HEK293 (cell line): ENCODE measurements around the gene GCH1.

Source experiments
- EGR2 ChIP-seq: fragments of 450-650 bp; formaldehyde crosslinking; IDR thresholded peaks from 2 replicates; pipeline ENCODE4 v1.5.1; 2016; ENCODE audit warnings: low read depth, missing biosample characterization, missing genetic modification characterization
- HOXC10 ChIP-seq: sonication (generic); formaldehyde crosslinking; IDR thresholded peaks from 2 replicates; pipeline ENCODE4 v1.8.1; 2023; ENCODE audit warnings: mild to moderate bottlenecking, missing genetic modification reagents
- IKZF3 ChIP-seq: fragments of 450-650 bp; IDR thresholded peaks from 2 replicates; pipeline ENCODE4 v1.5.0; 2018; ENCODE audit warnings: missing biosample characterization, mild to moderate bottlenecking, missing genetic modification characterization, moderate library complexity
- INSM2 ChIP-seq: fragments of 450-650 bp; formaldehyde crosslinking; IDR thresholded peaks from 2 replicates; pipeline ENCODE4 v1.5.1; 2016; ENCODE audit warnings: missing biosample characterization, missing genetic modification characterization
- KLF1 ChIP-seq: fragments of 450-650 bp; formaldehyde crosslinking; IDR thresholded peaks from 2 replicates; pipeline ENCODE4 v1.5.1; 2016; ENCODE audit warnings: missing biosample characterization, missing genetic modification characterization
- KLF8 ChIP-seq: fragments of 450-650 bp; formaldehyde crosslinking; IDR thresholded peaks from 2 replicates; pipeline ENCODE4 v1.5.1; 2016; ENCODE audit warnings: missing biosample characterization, missing genetic modification characterization
- MZF1 ChIP-seq: fragments of 450-650 bp; formaldehyde crosslinking; IDR thresholded peaks from 2 replicates; pipeline ENCODE4 v1.5.1; 2017; ENCODE audit warnings: missing biosample characterization, missing genetic modification characterization, borderline replicate concordance
- PRDM1 ChIP-seq: fragments of 450-650 bp; formaldehyde crosslinking; IDR thresholded peaks from 2 replicates; pipeline ENCODE4; 2016; ENCODE audit warnings: missing biosample characterization, missing genetic modification characterization
- PRDM10 ChIP-seq: fragments of 450-650 bp; formaldehyde crosslinking; IDR thresholded peaks from 2 replicates; pipeline ENCODE4 v1.5.1; 2016; ENCODE audit warnings: missing biosample characterization, missing genetic modification characterization
- REPIN1 ChIP-seq: fragments of 450-650 bp; formaldehyde crosslinking; IDR thresholded peaks from 2 replicates; pipeline ENCODE4 v1.5.1; 2017; ENCODE audit warnings: missing biosample characterization, missing genetic modification characterization, low read depth
- ZBTB20 ChIP-seq: fragments of 450-650 bp; formaldehyde crosslinking; IDR thresholded peaks from 2 replicates; pipeline ENCODE4 v1.5.1; 2016; ENCODE audit warnings: missing biosample characterization, missing genetic modification characterization
- ZBTB6 ChIP-seq: fragments of 450-650 bp; formaldehyde crosslinking; IDR thresholded peaks from 2 replicates; pipeline ENCODE4 v1.5.1; 2017; ENCODE audit warnings: missing biosample characterization, missing genetic modification characterization
- ZFHX2 ChIP-seq: fragments of 450-650 bp; formaldehyde crosslinking; conservative IDR thresholded peaks from 2 replicates; pipeline ENCODE4 v1.5.1; 2016; ENCODE audit warnings: missing biosample characterization, missing genetic modification characterization
- ZNF112 ChIP-seq: fragments of 450-650 bp; formaldehyde crosslinking; IDR thresholded peaks from 2 replicates; pipeline ENCODE4 v1.5.0; 2017; ENCODE audit warnings: missing biosample characterization, missing genetic modification characterization
- ZNF146 ChIP-seq: fragments of 450-650 bp; formaldehyde crosslinking; IDR thresholded peaks from 2 replicates; pipeline ENCODE4 v1.5.1; 2016; ENCODE audit warnings: missing biosample characterization, missing genetic modification characterization
- ZNF19 ChIP-seq: fragments of 450-650 bp; formaldehyde crosslinking; IDR thresholded peaks from 2 replicates; pipeline ENCODE4; 2016; ENCODE audit warnings: missing biosample characterization, missing genetic modification characterization, low read depth
- ZNF391 ChIP-seq: fragments of 450-650 bp; formaldehyde crosslinking; IDR thresholded peaks from 2 replicates; pipeline ENCODE4 v1.5.1; 2016; ENCODE audit warnings: low read depth, missing biosample characterization, missing genetic modification characterization, borderline replicate concordance
- ZNF473 ChIP-seq: fragments of 450-650 bp; formaldehyde crosslinking; IDR thresholded peaks from 2 replicates; pipeline ENCODE4 v1.5.1; 2017; ENCODE audit warnings: missing biosample characterization, missing genetic modification characterization
- ZNF529 ChIP-seq: fragments of 450-650 bp; formaldehyde crosslinking; IDR thresholded peaks from 2 replicates; pipeline ENCODE4 v1.5.1; 2017; ENCODE audit warnings: missing genetic modification characterization, missing biosample characterization; ENCODE audit not compliant: insufficient replicate concordance
- ZNF548 ChIP-seq: fragments of 450-650 bp; formaldehyde crosslinking; IDR thresholded peaks from 2 replicates; pipeline ENCODE4 v1.5.1; 2016; ENCODE audit warnings: missing biosample characterization, missing genetic modification characterization
- ZNF658 ChIP-seq: fragments of 450-650 bp; formaldehyde crosslinking; IDR thresholded peaks from 2 replicates; pipeline ENCODE4; 2016; ENCODE audit warnings: missing biosample characterization, missing genetic modification characterization
- ZNF768 ChIP-seq: fragments of 450-650 bp; formaldehyde crosslinking; IDR thresholded peaks from 2 replicates; pipeline ENCODE4 v1.5.1; 2018; ENCODE audit warnings: missing biosample characterization, mild to moderate bottlenecking, missing genetic modification characterization
- ZNF792 ChIP-seq: fragments of 450-650 bp; formaldehyde crosslinking; IDR thresholded peaks from 2 replicates; pipeline ENCODE4 v1.5.1; 2016; ENCODE audit warnings: missing biosample characterization, missing genetic modification characterization
- ZSCAN23 ChIP-seq: fragments of 450-650 bp; formaldehyde crosslinking; IDR thresholded peaks from 2 replicates; pipeline ENCODE4 v1.5.1; 2016; ENCODE audit warnings: missing biosample characterization, missing genetic modification characterization
- TF ChIP-seq, protein P1 (sequence below): fragments of 450-650 bp; formaldehyde crosslinking; IDR thresholded peaks from 2 replicates; pipeline ENCODE4 v1.5.1; 2016; ENCODE audit warnings: missing biosample characterization, missing genetic modification characterization
- TF ChIP-seq, protein P2 (sequence below): fragments of 450-650 bp; formaldehyde crosslinking; IDR thresholded peaks from 2 replicates; pipeline ENCODE4 v1.5.1; 2016; ENCODE audit warnings: missing biosample characterization, missing genetic modification characterization
- TF ChIP-seq, protein P3 (sequence below): fragments of 450-650 bp; formaldehyde crosslinking; IDR thresholded peaks from 2 replicates; pipeline ENCODE4 v1.5.1; 2016; ENCODE audit warnings: missing biosample characterization, missing genetic modification characterization

The GCH1 gene

DNA sequence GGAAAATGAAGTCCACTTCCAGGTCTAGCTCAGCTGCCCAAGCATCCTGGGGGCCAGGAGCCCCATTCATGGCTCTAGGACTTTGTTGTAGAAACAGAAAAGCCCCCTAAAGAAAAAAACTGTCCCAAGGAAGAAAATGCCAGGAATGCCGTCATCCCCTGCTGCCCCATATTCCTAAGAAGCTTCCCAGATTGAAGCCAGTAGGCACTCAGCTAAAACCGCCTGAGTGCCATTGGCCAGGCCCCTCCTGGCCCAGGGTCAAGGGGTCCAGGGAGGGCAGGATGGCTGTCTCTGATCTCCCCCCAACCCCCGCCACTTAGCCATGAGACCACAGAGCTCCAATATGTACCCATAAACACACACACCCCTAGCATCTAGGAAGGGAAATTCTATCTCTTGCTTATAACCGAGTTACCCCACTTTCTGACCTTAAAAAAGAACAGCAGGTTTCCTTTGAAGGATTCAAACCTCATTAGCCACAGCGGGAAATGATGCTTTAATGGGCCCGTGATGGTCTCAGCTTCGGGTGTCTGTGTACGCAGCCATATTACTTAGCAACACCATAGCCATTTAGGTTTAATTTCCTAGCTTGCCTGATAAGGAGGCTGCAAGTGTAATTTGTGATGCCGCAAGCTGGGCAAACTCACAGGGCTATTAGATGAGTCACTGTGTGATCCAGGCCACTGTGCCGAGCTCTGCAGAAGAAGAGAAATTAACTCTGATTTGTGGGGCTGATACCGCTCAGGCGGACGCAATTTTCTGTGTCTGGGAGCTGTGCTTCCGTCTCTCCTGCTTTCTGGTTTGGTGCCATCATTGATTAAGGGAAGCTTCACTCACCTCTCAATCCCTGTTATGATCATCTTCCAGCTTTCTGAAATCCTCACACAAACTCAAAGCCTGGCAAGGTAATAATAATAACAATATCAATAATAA, 84.2 kb downstream of the GCH1 start (continued):
- TF ChIP-seq, protein P1, sequence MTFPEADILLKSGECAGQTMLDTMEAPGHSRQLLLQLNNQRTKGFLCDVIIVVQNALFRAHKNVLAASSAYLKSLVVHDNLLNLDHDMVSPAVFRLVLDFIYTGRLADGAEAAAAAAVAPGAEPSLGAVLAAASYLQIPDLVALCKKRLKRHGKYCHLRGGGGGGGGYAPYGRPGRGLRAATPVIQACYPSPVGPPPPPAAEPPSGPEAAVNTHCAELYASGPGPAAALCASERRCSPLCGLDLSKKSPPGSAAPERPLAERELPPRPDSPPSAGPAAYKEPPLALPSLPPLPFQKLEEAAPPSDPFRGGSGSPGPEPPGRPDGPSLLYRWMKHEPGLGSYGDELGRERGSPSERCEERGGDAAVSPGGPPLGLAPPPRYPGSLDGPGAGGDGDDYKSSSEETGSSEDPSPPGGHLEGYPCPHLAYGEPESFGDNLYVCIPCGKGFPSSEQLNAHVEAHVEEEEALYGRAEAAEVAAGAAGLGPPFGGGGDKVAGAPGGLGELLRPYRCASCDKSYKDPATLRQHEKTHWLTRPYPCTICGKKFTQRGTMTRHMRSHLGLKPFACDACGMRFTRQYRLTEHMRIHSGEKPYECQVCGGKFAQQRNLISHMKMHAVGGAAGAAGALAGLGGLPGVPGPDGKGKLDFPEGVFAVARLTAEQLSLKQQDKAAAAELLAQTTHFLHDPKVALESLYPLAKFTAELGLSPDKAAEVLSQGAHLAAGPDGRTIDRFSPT (tag by site-specific recombination), result 0 out of 2 replicates have a peak, but pooled peaks have one; percentile 23
- TF ChIP-seq INSM2 (peak; percentile 86; the same call in 1 of the 2 replicates), PRDM1 (0 out of 2 replicates have a peak, but pooled peaks have one; percentile 27), ZNF529 (peak; percentile 32), ZSCAN23 (tag by site-specific recombination) (0 out of 2 replicates have a peak, but pooled peaks have one; percentile 40), ZNF548 (tag by site-specific recombination) (no peak), ZFHX2 (tag by site-specific recombination) (no peak), ZNF112 (tag by site-specific recombination) (no peak), REPIN1 (tag by site-specific recombination) (peak; percentile 99), ZNF792 (no peak), MZF1 (no peak), ZNF658 (tag by site-specific recombination) (no peak), ZNF391 (0 out of 2 replicates have a peak, but pooled peaks have one; percentile 40), HOXC10 (CRISPR knock-in tag) (no peak), ZNF19 (no peak), EGR2 (tag by site-specific recombination) (no peak), ZNF768 (tag by site-specific recombination) (no peak), ZBTB6 (tag by site-specific recombination) (no peak), KLF1 (tag by site-specific recombination) (no peak), IKZF3 (tag by site-specific recombination) (peak; percentile 27; the same call in 1 of the 2 replicates), ZNF146 (tag by site-specific recombination) (no peak), ZBTB20 (no peak), KLF8 (no peak), ZNF473 (tag by site-specific recombination) (no peak), PRDM10 (tag by site-specific recombination) (no peak)
- TF ChIP-seq, protein P2, sequence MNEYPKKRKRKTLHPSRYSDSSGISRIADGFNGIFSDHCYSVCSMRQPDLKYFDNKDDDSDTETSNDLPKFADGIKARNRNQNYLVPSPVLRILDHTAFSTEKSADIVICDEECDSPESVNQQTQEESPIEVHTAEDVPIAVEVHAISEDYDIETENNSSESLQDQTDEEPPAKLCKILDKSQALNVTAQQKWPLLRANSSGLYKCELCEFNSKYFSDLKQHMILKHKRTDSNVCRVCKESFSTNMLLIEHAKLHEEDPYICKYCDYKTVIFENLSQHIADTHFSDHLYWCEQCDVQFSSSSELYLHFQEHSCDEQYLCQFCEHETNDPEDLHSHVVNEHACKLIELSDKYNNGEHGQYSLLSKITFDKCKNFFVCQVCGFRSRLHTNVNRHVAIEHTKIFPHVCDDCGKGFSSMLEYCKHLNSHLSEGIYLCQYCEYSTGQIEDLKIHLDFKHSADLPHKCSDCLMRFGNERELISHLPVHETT (tag by site-specific recombination), result peak; percentile 38; the same call in 1 of the 2 replicates
- TF ChIP-seq, protein P3, sequence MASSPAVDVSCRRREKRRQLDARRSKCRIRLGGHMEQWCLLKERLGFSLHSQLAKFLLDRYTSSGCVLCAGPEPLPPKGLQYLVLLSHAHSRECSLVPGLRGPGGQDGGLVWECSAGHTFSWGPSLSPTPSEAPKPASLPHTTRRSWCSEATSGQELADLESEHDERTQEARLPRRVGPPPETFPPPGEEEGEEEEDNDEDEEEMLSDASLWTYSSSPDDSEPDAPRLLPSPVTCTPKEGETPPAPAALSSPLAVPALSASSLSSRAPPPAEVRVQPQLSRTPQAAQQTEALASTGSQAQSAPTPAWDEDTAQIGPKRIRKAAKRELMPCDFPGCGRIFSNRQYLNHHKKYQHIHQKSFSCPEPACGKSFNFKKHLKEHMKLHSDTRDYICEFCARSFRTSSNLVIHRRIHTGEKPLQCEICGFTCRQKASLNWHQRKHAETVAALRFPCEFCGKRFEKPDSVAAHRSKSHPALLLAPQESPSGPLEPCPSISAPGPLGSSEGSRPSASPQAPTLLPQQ (tag by site-specific recombination), result no peak
